Sigmoid colon (tissue), 7 donors: ENCODE data around the gene CRYBG1. TPM values are rescaled to one million over a fixed set of nuclear protein-coding genes. Genes with fewer than 3 reads are reported as not detected.

Experiments
- DNase-seq: peaks from one replicate; pipeline ENCODE4 v3.0.0-alpha.2; 2019
- H3K27ac ChIP-seq, 4 donors: fragments of 200-600 bp; sonication (generic); one replicate each; pipeline ENCODE4 v1.5.1; 2016 to 2019; ENCODE audit warnings: mild to moderate bottlenecking in 1 of 4
- H3K27me3 ChIP-seq, 3 donors: fragments of 200-600 bp; sonication (generic); one replicate each; pipeline ENCODE4 v1.5.1; 2019; ENCODE audit warnings: mild to moderate bottlenecking in 1 of 3
- H3K36me3 ChIP-seq, 4 donors: fragments of 200-600 bp; sonication (generic); one replicate each; pipeline ENCODE4 v1.5.1; 2016 to 2019
- H3K4me1 ChIP-seq, 4 donors: fragments of 200-600 bp; sonication (generic); one replicate each; pipeline ENCODE4 v1.5.1; 2017 to 2019
- H3K4me3 ChIP-seq, 4 donors: fragments of 200-600 bp; sonication (generic); one replicate each; pipeline ENCODE4 v1.5.1; 2017 to 2019; ENCODE audit warnings: mild to moderate bottlenecking in 2 of 4, moderate library complexity in 1 of 4
- H3K9me3 ChIP-seq, 4 donors: fragments of 200-600 bp in 3 of 4; sonication (generic) in 3 of 4; one replicate each; pipeline versions ENCODE4 v1.5.1 to v1.6.1; 2013 to 2019
- CTCF ChIP-seq, 4 experiments: fragments of 450-650 bp in 3 of 4; fragments of 200-600 bp in 1 of 4; IDR thresholded peaks; one replicate each; pipeline ENCODE4 v1.5.1; 2016 to 2019; ENCODE audit warnings: antibody characterized with exemption in 4 of 4, mild to moderate bottlenecking in 3 of 4, moderate library complexity in 2 of 4
- EP300 ChIP-seq, 4 donors: sonication (generic); formaldehyde crosslinking; IDR thresholded peaks; one replicate each; pipeline ENCODE4 v1.6.1; 2017; ENCODE audit warnings: antibody characterized with exemption in 4 of 4
- POLR2A ChIP-seq, 2 donors: fragments of 450-650 bp; IDR thresholded peaks; one replicate each; pipeline ENCODE4 v1.6.1; 2016; ENCODE audit warnings: antibody characterized with exemption in 2 of 2, mild to moderate bottlenecking in 2 of 2, moderate library complexity in 2 of 2
- POLR2AphosphoS5 ChIP-seq, 4 donors: sonication (generic); formaldehyde crosslinking; IDR thresholded peaks; one replicate each; pipeline ENCODE4 v1.6.1; 2017; ENCODE audit warnings: antibody characterized with exemption in 4 of 4
- WGBS, 2 donors: extraction: QIAGEN DNeasy Blood & Tissue Kit; methylation state at CpG; one replicate each; pipeline ENCODE4 v1.1.7; 2013; 5-methylcytosine and 5-hydroxymethylcytosine counted together
- intact Hi-C: fragments of 100-400 bp; cut with DNase I; formaldehyde crosslinking; loops from one replicate; pipeline ENCODE4 v1.15.1; 2023
- polyA plus RNA-seq, 3 donors: library from polyadenylated mRNA; stranded (reverse); fragments of 200-250 nt; gene quantifications; one replicate each; pipeline ENCODE4 v1.2.3, GENCODE V29; 2013
- total RNA-seq, 4 donors: library from RNA; depleted of rRNA; stranded (reverse); fragments of >200 nt; gene quantifications; one replicate each; pipeline ENCODE4 v1.1.0, GENCODE V29; 2016
- donor health status: healthy with polysubstance abuse.
- donor health status: Bipolar disorder and iron deficiency.
- donor health status: healthy.

Gene CRYBG1
- total and polyA plus RNA-seq, 7 donors = 5.8 to 26.5 (median 10.2) TPM

DNA sequence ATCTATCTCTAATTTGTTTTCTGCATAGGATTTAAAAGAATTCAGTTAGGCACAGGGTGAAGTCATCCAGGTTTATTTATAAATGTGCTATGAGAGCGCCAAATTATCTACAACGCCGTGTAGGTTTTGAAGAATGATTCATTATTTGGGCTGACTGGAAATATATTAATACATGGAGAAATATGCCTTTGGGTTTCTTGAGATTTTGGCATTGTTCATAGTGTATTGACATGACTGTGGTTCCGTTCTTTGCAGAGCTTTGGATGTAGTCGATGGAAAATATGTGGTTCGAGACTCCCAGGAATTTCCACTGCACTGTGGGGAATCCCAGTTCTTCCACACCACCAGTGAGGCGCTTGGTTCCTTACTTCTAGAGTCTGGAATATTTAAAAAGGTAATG, 90.9 kb downstream of the CRYBG1 start:
- H3K9me3 ChIP-seq = no peaks in the 10 kb centered on the region
- peaks cover 0 to 8% (median 2%) of the 10 kb centered on the region in 4 donors for H3K4me1 ChIP-seq
- H3K36me3 ChIP-seq = no peaks in the 10 kb centered on the region
- TF ChIP-seq EP300 (IDR thresholded peaks at IDR 0.05) (no peak), POLR2AphosphoS5 (IDR thresholded peaks at IDR 0.05) (no peak), POLR2A (IDR thresholded peaks at IDR 0.05) (no peak), CTCF (IDR thresholded peaks at IDR 0.05) (no peak)
- intact Hi-C loops = no loop called here
- no peak overlapping the region for H3K27ac ChIP-seq
- H3K4me3 ChIP-seq = no peak overlapping the region
- WGBS, 2 donors = 74 to 79% methylated on average over 7 of the region's 7 CpGs
- no peaks in the 10 kb centered on the region for H3K27me3 ChIP-seq
- DNase-seq = no peak

GRCh38 chr6:106452628-106453027, 92.1 kb downstream of the CRYBG1 start:
- Histone ChIP-seq H3K9me3 (no peaks in the 10 kb centered on the region), H3K4me3 (no peak overlapping the region), H3K36me3 (no peaks in the 10 kb centered on the region), H3K4me1 (peaks cover 0 to 8% (median 2%) of the 10 kb centered on the region in 4 donors), H3K27me3 (no peaks in the 10 kb centered on the region), H3K27ac (no peak overlapping the region)
- no peak for TF ChIP-seq POLR2A (IDR thresholded peaks at IDR 0.05)
- TF ChIP-seq POLR2AphosphoS5 (IDR thresholded peaks at IDR 0.05) = no peak
- TF ChIP-seq EP300 (IDR thresholded peaks at IDR 0.05) = no peak
- TF ChIP-seq CTCF (IDR thresholded peaks at IDR 0.05) = no peak
- 97% methylated on average over 1 of the region's 1 CpG for WGBS, 2 donors
- no peak for DNase-seq
- intact Hi-C loops = no loop called here

DNA sequence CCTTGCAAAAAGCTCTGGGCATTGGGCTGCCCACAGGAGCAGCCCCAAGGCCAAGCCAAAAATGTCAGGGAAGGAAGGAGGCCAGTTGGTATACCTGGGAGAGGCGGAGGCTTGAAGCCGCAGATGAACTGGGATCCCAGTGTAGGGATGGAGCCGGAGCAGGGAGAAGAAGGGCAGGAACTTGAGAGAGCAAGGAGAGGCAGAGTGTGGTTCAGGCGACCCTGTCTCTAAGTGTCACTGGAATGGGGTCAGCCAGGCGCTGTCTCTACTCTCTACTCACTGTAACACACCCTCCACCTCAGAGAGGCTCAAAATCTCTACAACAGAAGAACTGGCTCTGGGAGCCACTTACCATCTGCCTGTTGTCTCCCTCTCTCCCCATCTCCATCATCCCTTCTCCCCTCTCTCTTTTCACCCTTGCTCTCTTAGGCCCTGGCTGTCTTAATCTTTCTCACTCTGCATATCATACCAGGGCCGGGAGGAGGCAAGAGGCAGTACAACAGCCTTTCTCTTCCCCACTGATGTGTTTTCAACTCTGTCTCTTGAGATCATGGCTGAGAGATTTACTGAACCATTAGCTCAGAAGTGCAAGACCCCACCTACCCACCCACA, 93.3 kb downstream of the CRYBG1 start:
- H3K4me3 ChIP-seq = no peak overlapping the region
- no peak overlapping the region for H3K27ac ChIP-seq
- DNase-seq = no peak
- 90% methylated on average over 6 of the region's 6 CpGs for WGBS, 2 donors
- peaks cover 0 to 8% (median 2%) of the 10 kb centered on the region in 4 donors for H3K4me1 ChIP-seq
- intact Hi-C loops = no loop called here
- no peaks in the 10 kb centered on the region for H3K36me3 ChIP-seq
- H3K27me3 ChIP-seq = no peaks in the 10 kb centered on the region
- TF ChIP-seq CTCF (IDR thresholded peaks at IDR 0.05) (no peak), POLR2A (IDR thresholded peaks at IDR 0.05) (no peak), EP300 (IDR thresholded peaks at IDR 0.05) (no peak), POLR2AphosphoS5 (IDR thresholded peaks at IDR 0.05) (no peak)
- H3K9me3 ChIP-seq = no peaks in the 10 kb centered on the region

DNA sequence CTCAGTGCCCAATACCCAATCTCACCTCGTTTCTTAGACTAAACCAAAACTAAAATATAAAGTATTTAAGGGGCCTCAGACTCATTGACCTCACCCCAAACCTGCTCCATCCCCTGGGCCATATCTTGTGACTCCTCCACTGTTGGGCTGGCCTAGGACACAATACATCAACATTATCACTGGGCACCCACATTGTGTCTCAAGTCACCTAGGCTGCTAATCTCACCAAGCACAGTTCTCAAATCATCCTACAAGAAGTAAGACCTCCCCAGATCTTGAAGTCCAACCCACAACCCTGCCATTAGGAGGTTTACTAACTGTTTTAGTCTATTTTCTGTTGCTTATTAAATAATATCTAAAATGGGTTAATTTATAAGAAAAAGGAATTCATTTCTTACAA, 96.2 kb downstream of the CRYBG1 start:
- TF ChIP-seq CTCF (IDR thresholded peaks at IDR 0.05) (no peak), POLR2AphosphoS5 (IDR thresholded peaks at IDR 0.05) (no peak), EP300 (IDR thresholded peaks at IDR 0.05) (no peak), POLR2A (IDR thresholded peaks at IDR 0.05) (no peak)
- H3K36me3 ChIP-seq = no peaks in the 10 kb centered on the region
- H3K27me3 ChIP-seq = no peaks in the 10 kb centered on the region
- WGBS, 2 donors = 64 to 78% methylated on average over 1 of the region's 1 CpG
- intact Hi-C loops = loop anchor here (5.0 kb wide), 1 partner anchor 521 kb away; no protein-coding TSS in a partner anchor
- no peaks in the 10 kb centered on the region for H3K9me3 ChIP-seq
- H3K4me3 ChIP-seq = no peak overlapping the region
- no peak overlapping the region for H3K27ac ChIP-seq
- no peaks in the 10 kb centered on the region for H3K4me1 ChIP-seq
- DNase-seq = no peak
